ENCODE measurements around the gene BCAM. TPM values are rescaled to one million over a fixed set of nuclear protein-coding genes. Genes with fewer than 3 reads are reported as not detected.

The BCAM gene
- total and polyA plus RNA-seq, 2 experiments from 2014 or later = 1.3 to 1.4 TPM

GRCh38 chr19:44789943-44790483 lies 18.9 kb upstream of the BCAM start:
- Histone ChIP-seq H3K79me2 (ENCODE audit: insufficient read depth) (no peaks in the 10 kb centered on the region), H3K9me2 (ENCODE audit: insufficient read depth) (no peaks in the 10 kb centered on the region), H3K4me2 (ENCODE audit: unreplicated experiment) (no peak overlapping the region), H3K27ac (no peak overlapping the region), H3K27me3 (replicated peaks; ENCODE audit: insufficient read depth) (no peaks in the 10 kb centered on the region), H2AFZ (no peak overlapping the region), H3K4me3 (no peak overlapping the region), H4K20me1 (ENCODE audit: insufficient read depth) (no peaks in the 10 kb centered on the region), H3K36me3 (ENCODE audit: low read depth) (no peaks in the 10 kb centered on the region), H3K9me3 (ENCODE audit: low read depth) (no peaks in the 10 kb centered on the region), H3K9ac (no peak overlapping the region), H3F3A (ENCODE audit: insufficient read depth) (no peaks in the 10 kb centered on the region), H3K4me1 (ENCODE audit: insufficient read depth) (no peaks in the 10 kb centered on the region)
- DNase-seq = peak; percentile 33
- in situ Hi-C loops (cut with MboI) = no loop called here
- WGBS, 2 experiments (ENCODE audit: low coverage in 1 of 2, low lambda C conversion rate in 2 of 2, missing lambda C conversion rate in 2 of 2) = 49 to 54% methylated on average over 13 of the region's 13 CpGs
- TF ChIP-seq EZH2phosphoT487 (IDR thresholded peaks at IDR 0.05; ENCODE audit: insufficient read depth, low read depth) (no peak), EZH2 (IDR thresholded peaks at IDR 0.05; ENCODE audit: insufficient read depth, poor library complexity, severe bottlenecking) (no peak)

DNA sequence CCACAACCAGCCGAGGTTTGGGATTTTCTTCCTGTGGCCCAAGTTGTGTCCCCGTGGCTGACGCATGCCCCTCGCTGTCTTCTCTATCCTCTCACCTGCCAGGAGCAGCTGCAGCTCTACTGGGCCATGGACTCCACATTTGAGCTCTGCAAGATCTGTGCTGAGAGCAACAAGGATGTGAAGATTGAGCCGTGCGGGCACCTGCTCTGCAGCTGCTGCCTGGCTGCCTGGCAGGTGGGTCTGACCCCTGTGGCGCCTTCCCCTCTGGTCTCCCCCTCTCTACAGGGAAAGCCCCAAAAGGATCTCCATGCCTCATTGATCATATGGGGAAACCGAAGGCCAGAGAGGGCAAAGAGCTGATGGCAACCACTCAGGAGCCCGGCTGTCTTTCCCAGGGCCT lies 16.6 kb upstream of the BCAM start:
- Histone ChIP-seq H4K20me1 (ENCODE audit: insufficient read depth) (no peaks in the 10 kb centered on the region), H3K9me3 (ENCODE audit: low read depth) (no peaks in the 10 kb centered on the region), H3K27me3 (replicated peaks; ENCODE audit: insufficient read depth) (no peaks in the 10 kb centered on the region), H3K4me3 (no peak overlapping the region), H3F3A (ENCODE audit: insufficient read depth) (no peaks in the 10 kb centered on the region), H3K4me1 (ENCODE audit: insufficient read depth) (no peaks in the 10 kb centered on the region), H2AFZ (no peak overlapping the region), H3K36me3 (ENCODE audit: low read depth) (no peaks in the 10 kb centered on the region), H3K27ac (no peak overlapping the region), H3K79me2 (ENCODE audit: insufficient read depth) (no peaks in the 10 kb centered on the region), H3K4me2 (ENCODE audit: unreplicated experiment) (no peak overlapping the region), H3K9ac (no peak overlapping the region), H3K9me2 (ENCODE audit: insufficient read depth) (no peaks in the 10 kb centered on the region)
- no peak for TF ChIP-seq EZH2phosphoT487 (IDR thresholded peaks at IDR 0.05; ENCODE audit: insufficient read depth, low read depth)
- TF ChIP-seq EZH2 (IDR thresholded peaks at IDR 0.05; ENCODE audit: insufficient read depth, poor library complexity, severe bottlenecking) = no peak
- no peak for DNase-seq
- in situ Hi-C loops (cut with MboI) = no loop called here
- 78 to 87% methylated on average over 7 to 9 of the region's 9 CpGs for WGBS, 2 experiments (ENCODE audit: low coverage in 1 of 2, low lambda C conversion rate in 2 of 2, missing lambda C conversion rate in 2 of 2)

GRCh38 chr19:44794610-44795009 lies 14.3 kb upstream of the BCAM start:
- H3K9ac ChIP-seq = no peak overlapping the region
- no peaks in the 10 kb centered on the region for H3K9me3 ChIP-seq (ENCODE audit: low read depth)
- H3K27me3 ChIP-seq (replicated peaks; ENCODE audit: insufficient read depth) = no peaks in the 10 kb centered on the region
- H3F3A ChIP-seq (ENCODE audit: insufficient read depth) = no peaks in the 10 kb centered on the region
- no peak overlapping the region for H3K4me2 ChIP-seq (ENCODE audit: unreplicated experiment)
- H3K4me1 ChIP-seq (ENCODE audit: insufficient read depth) = no peaks in the 10 kb centered on the region
- H3K27ac ChIP-seq = no peak overlapping the region
- no peaks in the 10 kb centered on the region for H3K79me2 ChIP-seq (ENCODE audit: insufficient read depth)
- H3K36me3 ChIP-seq (ENCODE audit: low read depth) = no peaks in the 10 kb centered on the region
- no peaks in the 10 kb centered on the region for H4K20me1 ChIP-seq (ENCODE audit: insufficient read depth)
- H2AFZ ChIP-seq = no peak overlapping the region
- no peak overlapping the region for H3K4me3 ChIP-seq
- no peak for DNase-seq
- WGBS, 2 experiments (ENCODE audit: low coverage in 1 of 2, low lambda C conversion rate in 2 of 2, missing lambda C conversion rate in 2 of 2) = 85 to 89% methylated on average over 4 of the region's 4 CpGs
- H3K9me2 ChIP-seq (ENCODE audit: insufficient read depth) = no peaks in the 10 kb centered on the region
- TF ChIP-seq EZH2 (IDR thresholded peaks at IDR 0.05; ENCODE audit: insufficient read depth, poor library complexity, severe bottlenecking) = no peak
- no peak for TF ChIP-seq EZH2phosphoT487 (IDR thresholded peaks at IDR 0.05; ENCODE audit: insufficient read depth, low read depth)
- in situ Hi-C loops (cut with MboI) = no loop called here

DNA sequence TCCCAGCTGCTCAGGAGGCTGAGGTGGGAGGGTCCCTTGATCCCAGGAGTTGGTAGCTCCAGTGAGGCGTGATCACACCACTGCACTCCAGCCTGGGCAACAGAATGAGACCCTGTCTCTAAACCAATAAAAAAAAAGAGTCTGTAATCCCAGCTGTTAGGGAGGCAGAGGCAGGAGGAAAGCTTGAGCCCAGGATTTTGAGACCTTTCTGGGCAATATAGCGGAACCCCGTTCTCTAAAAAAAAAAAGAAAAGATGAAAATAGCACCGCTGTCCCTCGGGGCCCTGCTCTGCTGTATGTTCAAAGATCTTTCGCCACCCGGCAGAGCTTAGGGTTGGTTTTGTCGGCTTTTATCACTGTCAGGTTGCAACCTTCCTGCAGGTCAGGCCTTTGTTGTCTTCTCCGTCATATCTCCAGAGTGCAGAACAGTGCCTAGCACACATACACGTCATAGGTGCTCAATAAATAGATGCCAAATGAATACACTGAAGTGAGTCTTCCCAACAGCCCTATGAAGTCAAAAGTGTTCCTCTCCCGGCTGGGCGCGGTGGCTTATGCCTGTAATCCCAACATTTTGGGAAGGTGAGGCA lies 13.4 kb upstream of the BCAM start:
- H3F3A ChIP-seq (ENCODE audit: insufficient read depth) = no peaks in the 10 kb centered on the region
- DNase-seq = no peak
- no peaks in the 10 kb centered on the region for H3K36me3 ChIP-seq (ENCODE audit: low read depth)
- no peak for TF ChIP-seq EZH2phosphoT487 (IDR thresholded peaks at IDR 0.05; ENCODE audit: insufficient read depth, low read depth)
- TF ChIP-seq EZH2 (IDR thresholded peaks at IDR 0.05; ENCODE audit: insufficient read depth, poor library complexity, severe bottlenecking) = no peak
- H3K79me2 ChIP-seq (ENCODE audit: insufficient read depth) = no peaks in the 10 kb centered on the region
- H3K4me3 ChIP-seq = no peak overlapping the region
- H3K9ac ChIP-seq = no peak overlapping the region
- H2AFZ ChIP-seq = no peak overlapping the region
- no peaks in the 10 kb centered on the region for H3K9me2 ChIP-seq (ENCODE audit: insufficient read depth)
- in situ Hi-C loops (cut with MboI) = no loop called here
- no peaks in the 10 kb centered on the region for H3K4me1 ChIP-seq (ENCODE audit: insufficient read depth)
- no peak overlapping the region for H3K4me2 ChIP-seq (ENCODE audit: unreplicated experiment)
- WGBS, 2 experiments (ENCODE audit: low coverage in 1 of 2, low lambda C conversion rate in 2 of 2, missing lambda C conversion rate in 2 of 2) = 89 to 93% methylated on average over 13 of the region's 13 CpGs
- H3K27me3 ChIP-seq (replicated peaks; ENCODE audit: insufficient read depth) = no peaks in the 10 kb centered on the region
- H4K20me1 ChIP-seq (ENCODE audit: insufficient read depth) = no peaks in the 10 kb centered on the region
- no peak overlapping the region for H3K27ac ChIP-seq
- no peaks in the 10 kb centered on the region for H3K9me3 ChIP-seq (ENCODE audit: low read depth)
